HG03457 (cell line): Measurements from ENCODE around the gene NKX1-1.
"Not testable (repeated sequence)": the region's sequence is repeated elsewhere in the genome, so short reads cannot be mapped to it uniquely, and the experiment has no call there.

ENCODE experiments used
- ATAC-seq: cut with Tn5 transposase; IDR thresholded peaks from one replicate; pipeline ENCODE4 v1.9.1; 2021; ENCODE audit warnings: moderate number of reproducible peaks; ENCODE audit not compliant: unreplicated experiment

Gene NKX1-1

DNA sequence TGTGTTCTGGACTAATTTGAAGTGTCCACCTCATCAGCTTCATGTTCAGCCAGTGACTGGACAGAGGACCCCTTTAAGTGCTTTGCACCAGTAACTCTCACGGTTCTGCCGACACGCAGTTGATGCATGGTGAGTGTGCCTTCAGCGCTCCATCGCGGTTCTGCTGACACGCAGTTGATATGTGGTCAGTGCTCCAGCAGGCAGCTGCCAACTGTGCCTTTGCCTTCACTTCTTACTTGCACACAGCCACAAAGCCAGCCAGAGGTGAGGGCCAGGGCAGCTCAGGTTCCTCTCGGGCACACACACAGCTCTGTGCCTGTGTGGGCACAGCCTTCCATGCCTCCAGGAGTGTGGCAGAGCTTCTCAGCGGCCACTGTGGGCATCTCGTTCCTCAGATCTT lies 12.4 kb downstream of the NKX1-1 start:
- ATAC-seq = no peak

DNA sequence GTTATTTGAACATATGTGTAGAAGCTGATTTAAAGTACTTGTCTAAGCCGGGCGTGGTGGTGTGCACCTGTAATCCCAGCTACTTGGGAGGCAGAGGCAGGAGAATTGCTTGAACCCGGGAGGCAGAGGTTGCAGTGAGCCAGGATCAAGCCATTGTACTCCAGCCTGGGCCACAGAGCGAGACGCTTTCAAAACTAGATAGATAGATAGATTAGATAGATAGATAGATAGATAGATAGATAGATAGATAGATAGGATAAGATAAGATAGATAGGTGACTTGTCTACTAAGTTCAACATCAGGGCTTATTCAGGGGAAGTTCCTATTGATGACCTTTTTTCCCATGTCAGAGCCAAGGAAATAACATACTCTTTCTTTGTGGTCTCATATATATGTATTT lies 12.9 kb downstream of the NKX1-1 start:
- not testable (repeated sequence) for ATAC-seq

DNA sequence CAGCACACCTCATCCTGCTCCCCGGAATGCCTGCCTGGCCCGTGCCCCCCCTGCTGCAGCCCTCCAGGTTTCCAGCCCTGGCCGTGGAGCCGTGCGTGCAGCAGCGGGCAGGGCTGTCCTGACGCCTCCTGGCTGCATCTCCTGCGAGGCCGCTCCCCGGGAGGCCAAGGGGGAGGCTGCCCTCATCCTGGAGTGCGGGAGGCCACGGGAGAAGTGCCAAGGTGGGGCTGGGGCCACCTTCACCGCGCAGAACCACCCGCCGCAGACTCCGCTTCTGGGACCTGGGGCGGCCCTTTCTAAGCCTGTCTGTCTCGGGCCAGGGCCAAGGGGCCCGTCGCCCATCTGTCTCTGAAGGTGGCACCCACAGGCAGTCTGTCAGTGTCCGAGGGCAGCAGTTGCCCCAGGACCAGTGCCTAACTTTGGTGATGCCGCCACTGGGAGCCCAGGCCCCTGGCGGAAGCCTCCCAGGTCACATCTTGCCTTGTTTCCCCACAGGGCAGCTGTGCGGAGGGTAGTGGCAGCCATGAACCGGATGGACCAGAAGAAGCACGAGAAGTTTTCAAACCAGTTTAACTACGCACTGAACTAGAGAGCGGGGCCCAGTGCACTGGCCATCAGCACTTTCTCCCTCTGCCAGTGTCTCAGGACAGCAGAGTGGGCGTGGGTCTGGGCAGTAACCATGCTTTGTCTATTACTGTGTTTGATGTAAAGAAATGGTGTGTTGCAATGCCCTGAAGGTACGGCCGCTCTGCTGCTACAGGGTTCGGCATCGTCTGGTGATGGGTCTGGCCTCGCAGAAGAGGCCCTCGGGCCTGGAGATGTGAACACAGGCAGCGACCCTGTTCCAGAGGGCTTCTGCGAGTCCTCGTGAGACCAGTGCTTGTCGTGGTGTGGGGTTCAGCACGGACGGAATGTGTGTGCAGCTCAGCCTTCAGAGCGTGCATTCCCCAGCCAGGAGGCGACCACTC lies 20.6 kb downstream of the NKX1-1 start:
- no peak for ATAC-seq

DNA sequence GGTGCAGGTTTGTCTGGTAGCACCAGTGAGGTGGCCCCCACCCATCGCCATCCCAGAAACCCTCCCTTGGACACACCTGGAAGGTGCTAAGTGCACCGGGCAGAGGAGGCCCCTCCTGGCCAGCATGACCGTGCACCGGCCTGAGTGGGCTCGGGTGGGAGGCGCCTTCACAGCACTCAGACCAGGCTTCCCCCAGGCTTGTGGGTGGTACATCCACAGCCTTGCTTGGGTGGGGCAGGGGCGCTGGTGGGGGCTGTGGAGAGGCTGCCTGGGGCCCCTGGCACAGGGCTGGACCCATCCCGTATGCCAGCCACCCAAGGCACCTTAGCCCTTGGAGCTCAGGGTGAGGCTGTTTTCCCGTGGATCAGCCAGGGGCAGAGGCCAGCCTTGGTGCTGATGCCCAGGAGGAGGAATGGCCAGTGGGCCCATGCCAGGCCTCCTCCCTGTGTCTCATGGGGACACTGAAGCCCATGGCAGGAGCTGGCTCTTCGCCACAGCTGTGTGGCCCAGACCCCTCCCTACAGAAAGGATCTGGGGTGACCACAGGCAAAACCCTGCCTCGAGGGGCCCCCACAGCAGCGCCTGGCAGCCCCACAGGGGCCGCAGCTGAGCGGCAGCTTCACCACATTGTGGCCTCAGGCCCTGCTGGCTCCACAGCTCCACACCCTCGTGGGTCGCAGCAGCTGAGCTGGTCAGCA lies 21.4 kb downstream of the NKX1-1 start:
- ATAC-seq = no peak

DNA sequence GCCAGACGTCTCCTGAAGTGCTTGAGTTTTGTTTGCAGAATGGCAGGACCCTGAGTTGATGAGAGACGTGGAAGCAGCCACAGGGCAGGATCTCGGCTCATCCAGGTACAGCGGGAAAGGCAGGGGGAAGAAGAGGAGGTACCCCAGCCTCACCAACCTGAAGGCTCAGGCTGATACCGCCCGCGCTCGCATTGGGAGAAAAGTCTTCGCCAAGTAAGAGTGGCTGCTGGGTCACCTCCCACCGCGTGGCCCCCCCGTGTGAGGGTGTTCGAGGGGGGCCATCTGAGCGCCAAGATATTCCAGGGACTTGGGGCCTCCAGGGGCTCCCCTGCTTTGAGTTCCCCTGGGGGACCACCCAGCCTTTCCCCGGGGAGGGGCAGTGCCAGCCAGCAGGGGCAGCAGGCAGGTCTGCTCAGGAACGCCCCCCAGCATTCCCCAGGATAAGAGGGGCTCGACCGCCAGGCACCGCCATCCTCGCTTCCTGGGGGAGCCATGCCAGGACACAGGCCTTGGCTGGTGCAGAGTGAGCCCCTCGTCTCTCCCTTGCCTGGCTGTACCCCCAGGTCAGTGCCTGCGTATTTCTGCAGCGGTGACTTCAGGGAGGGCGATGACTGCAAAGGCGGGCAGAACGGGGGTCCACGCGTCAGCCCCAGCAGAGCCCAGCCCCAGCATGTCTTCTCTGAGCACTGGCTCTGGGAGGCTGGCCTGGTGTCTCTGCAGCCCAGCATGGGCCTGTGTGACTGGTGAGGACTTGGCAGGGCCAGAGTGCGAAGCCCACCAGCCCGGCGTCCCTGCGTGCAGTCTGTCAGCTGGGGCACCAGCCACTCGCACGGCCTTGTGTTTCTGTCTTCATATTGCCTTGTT lies 22.3 kb downstream of the NKX1-1 start:
- ATAC-seq = no peak

DNA sequence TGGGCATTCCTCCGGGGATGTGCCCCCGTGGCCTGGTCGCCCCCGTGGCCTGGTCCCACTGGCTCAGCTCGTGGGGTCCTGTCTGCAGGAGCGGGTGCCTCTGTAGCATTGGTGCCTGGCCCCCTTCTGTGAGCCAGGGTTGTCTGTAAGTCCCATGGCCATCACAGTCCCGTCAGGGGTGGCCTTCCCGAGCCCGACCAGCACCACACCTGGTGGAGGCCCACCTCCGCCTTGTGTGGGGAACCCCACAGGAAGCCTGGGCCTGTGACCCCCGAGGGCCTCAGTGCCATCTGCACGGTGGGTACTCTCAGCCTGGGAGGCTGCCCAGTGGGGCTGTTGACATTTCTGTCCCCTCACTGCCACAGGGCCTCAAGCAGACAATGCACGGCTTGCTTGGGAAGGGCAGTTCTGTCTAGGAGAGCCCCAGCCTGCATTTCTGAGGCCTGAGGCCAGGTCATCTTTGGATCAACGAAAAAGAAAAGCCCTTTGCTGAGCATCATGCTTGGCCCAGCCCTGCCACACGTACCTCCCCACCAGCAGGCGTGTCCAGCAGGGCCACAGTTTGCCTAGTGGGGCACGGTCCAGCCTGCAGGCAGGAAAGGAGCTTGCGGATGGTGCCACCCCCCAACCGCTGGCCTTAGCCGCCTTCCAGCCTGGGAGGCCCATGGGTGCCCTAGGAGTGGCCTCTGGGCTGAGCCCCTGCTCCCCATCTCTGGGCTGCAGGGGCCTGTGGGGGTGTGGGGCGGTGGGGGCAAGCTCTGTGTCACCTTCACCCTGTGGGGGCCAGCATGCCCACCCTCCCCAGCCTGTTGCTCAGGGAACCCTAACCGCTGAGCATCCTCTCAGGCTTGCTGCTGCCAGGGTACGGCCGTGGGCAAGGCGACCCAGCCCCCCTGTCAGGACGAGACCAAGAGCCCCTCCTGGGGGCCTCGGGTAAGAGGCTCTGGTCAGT lies 23.2 kb downstream of the NKX1-1 start:
- no peak for ATAC-seq

DNA sequence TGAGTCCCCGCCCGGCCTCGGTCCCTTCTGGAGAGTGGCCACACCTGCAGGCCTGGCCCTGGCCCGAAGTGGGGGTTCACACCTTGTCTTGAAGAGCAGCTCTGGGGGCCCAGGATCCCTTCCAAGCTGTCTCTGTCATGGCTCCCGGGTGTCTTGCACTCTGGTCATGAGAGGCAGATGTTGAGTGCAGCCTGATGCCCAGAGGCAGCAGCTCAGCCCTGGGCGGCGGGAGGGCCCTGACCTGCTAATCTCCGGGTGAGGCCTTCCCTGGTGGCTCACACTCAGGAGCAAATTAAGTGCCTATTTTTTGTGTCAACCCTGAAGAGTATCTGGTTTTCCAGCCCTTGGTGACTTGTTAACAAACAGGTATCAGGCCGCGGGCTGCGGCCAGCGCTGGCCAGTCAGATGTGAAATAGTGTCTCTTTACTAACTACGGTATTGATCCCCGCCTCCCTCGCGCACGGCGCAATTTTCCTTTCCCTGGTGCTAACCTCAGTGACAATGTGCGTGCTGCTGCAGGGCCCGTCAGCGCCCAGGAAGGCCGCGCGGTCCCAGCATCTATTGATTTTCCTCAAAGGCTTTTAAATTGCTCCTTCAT lies 24.2 kb downstream of the NKX1-1 start:
- ATAC-seq = no peak

DNA sequence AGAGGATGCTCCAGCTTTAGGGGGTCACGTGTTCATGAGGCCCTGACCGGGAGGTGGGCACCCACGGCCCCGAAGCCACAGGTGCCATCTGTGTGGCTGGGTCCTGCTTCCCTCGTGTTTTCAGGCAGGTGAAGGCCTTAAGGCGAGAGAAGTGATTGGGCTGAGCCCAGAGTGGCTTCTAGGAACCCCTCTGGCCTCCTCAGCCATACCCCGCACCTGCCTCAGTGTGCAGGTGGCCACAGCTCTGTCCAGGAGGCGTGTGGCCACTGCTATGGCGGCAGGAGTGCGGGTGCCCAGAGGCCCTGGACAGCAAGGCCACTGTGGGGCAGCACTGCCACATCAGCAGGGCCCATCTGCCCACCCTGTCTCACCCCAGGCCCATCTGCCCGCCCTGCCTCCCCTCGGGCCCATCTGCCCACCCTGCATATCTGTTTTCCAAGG lies 25.0 kb downstream of the NKX1-1 start:
- ATAC-seq = no peak

DNA sequence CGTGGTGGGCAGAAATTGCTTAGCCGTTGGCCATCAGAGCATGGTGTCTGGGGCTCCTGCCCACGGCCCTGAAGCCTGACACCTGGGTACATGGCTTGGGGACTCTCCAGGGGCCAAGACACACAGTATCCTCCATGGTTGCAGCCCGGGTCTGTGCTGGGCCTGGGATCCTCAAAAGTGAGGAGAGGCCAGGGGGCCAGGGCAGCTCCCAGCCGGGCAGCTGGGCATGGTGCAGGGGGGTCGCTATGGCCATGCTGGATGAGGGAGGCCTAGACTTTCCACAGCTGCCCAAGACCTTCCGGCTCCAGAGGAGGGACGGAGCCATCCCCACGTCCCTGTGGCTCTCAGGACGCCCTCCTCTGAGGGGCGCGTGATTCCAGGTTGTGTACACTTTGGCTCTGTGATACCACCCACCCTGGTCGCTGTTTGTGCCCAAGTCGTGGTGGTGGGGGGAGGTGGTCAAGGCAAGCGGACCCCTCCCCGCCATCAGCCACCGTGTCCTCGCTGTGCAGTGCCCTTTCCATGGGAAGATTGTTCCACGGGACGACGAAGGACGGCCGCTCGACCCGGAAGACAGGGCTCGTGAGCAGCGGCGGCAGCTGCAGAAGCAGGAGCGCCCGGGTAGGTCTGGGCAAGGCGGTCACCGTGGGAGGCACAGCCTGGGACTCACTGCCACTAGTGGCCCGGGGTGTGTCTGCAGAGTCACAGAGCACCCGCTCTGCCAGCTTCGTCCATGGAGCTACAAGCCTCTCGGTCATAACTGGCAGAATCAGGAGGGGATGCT lies 25.7 kb downstream of the NKX1-1 start:
- no peak for ATAC-seq

DNA sequence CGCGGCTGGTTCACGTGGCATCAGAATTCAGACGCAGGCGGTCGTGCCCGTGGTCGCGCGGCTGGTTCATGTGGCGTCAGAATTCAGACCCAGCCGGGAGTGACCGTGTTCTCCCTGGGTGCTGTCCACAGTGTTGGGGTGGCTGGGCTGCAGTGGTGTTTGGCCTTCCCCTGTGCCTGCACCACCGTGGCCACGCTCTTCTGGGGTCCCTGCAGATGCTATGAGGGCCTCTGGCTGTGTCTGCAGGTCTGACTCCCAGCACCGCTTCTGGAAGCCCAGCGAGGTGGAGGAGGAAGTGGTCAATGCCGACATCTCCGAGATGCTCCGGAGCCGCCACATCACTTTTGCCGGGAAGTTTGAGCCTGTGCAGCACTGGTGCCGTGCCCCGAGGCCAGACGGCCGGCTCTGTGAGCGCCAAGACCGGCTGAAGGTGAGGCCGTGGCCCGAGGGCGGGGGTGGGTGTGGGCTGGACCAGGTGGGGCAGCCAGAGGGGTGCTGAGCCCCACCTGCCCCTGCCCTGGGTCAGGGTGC lies 26.4 kb downstream of the NKX1-1 start:
- ATAC-seq = no peak

DNA sequence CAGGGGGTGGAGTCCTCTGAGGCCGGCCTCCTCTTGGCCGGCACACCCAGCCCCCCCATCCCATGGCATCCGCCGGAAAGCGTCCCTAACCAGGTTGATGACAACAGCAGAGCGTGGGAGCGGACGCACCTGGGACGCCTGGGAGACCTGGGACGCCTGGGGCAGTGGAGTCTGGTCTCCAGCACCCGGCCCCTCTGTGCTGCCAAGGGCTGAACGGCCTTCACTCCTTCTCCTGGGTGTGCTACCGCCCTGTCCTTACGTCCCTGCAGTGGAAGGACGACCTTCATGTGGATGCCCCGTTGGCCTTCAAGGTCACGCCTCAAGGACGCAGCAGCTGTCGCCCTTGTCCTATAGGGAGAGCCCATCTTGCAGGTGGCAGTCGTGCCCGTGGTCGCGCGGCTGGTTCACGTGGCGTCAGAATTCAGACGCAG lies 26.9 kb downstream of the NKX1-1 start:
- ATAC-seq = no peak

DNA sequence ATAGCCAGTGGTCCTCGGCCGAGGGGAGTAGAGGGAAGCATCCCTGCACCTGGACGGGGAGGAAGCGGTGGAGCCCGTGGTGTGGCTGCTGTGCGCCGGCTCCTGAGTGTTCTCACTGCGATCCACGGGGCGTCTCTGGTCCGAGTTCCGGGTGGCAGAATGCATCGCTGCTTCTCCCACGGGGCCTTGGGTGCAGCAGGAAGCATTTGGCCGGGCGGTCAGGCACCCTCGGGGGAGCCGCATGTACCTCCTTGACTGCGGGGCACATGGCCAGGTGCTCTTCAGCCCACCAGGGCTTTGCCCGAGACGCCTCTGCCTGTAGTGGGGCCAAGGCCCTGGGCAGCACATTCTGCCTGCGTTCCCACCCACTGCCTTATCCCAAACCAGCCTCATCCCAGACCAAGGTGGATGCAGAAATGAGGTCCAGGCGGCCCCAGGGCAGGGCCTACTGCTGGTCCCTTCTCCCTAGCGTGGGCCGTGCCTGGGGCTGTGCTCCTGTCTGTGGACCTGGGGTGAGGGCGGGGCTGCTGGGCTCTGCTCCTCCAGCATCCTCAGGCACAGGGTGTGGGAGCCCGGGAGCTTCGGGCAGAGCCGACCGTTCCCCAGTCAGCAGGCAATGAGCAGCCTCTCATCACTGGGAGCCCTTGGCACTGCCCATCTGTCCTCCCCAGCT lies 27.5 kb downstream of the NKX1-1 start:
- ATAC-seq = no peak

DNA sequence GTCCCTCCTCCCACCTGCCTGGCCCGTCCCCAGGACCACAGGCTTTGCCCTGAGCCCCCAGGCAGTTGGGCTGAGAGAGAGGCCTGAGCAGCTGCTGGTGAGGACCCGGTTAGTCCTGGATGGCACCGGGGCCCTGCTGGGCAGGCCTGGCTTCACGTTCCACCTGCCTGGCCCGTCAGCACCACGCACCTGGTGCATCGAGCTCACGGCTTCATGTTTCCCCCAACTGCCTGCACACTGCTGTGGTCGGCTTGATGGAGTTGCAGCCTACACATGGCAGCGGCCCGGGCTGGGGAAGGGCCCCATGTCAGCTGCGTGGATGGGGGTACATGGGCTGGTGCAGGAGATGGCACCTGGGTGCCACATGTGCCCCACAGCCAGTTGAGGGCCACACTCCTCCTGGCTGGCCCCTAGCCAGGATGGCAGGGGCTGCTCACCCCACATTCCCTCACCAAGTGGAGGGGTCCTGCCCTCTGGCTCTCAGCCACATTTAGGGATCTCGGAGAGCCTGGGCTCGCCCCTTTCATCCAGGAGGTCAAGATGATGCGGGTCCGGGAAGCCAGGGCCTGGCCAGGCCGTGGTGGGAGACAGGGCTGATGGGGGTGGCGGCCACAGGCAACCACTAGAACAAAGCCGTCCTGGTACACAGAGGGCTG lies 28.5 kb downstream of the NKX1-1 start:
- no peak for ATAC-seq

DNA sequence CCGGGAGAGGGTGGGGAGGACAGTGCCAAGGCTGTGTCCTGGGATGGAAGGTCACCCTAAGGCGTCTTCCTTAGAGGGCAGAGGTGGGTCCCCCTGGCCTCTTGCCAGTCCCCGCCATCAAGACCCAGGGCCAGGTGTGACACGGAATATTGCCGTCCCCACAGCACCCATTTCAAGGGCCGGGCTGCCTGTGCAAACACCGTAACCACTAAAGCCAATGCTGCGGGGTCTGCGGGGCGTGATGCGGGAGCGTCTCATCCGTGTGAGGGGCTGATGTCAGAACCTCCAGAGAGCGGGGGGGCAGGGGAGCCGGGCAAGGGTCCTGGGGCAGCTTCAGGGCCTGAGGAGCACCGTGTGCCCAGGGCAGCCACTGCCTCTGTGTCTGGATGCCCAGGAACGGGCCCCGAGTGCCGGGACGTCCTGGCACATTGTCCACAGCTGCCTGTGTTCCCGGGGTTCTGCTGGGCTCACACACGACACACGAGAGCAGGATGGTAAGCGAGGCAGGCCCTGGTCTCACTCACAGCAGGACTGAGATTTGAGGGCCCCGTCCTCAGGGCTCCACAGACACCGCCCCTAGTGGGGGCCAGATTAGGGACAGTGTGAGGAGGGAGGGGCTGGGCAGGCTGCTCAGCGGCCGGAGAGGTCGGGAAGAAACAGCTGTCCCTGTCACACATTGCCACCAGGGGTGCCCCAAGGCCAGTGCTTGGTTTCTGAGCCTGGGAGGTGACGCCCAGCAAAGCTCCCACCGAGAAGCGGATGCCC lies 29.2 kb downstream of the NKX1-1 start:
- ATAC-seq = no peak

DNA sequence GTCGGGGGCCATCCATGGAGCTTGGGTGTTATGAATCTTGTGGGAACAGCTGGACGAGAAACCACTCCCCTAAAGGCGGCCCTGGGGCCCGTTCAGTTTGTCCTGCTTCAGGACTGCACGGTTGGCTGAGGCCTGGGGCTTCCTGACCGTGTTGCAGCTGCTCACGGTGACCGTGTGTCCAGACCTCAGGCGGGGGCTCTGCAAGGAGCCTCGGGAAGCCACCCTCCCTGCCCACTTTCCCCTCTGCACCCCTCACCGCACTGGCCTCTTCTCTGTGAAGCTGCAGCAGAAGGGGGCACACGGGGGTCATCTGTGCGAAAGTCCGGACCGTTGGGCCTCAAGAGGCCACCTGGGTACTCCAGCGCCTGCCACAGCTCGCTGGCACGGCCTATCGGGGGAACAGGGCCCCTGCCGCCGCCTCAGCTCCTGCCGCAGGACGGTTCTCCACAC lies 29.8 kb downstream of the NKX1-1 start:
- no peak for ATAC-seq

DNA sequence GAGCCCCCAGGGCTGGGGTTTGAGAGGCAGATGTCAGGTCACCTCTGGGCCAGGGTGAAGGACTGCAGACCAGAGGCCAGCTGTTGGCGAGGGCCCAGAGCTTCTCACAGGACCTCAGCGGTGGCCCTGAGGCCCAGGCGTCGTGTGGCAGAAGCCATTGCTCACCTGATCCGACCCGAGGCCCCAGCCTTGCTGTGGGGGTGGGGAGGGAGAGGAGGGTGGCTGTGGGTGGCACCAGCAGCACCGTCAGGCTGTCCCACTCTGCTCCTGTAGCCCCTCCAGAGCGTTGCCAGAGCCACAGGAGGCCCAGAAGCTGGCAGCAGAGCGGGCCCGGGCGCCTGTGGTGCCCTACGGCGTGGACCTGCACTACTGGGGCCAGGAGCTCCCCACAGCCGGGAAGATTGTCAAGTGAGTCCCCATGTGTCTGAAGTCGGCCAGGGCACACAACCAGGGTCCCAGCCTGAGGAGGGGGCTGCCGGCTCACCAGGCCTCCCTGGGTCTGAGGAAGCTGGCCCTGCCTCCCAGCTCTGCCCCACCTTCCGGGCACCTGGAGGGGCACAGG lies 30.4 kb downstream of the NKX1-1 start:
- ATAC-seq = no peak
